RWPE2 (cell line): ENCODE data around the gene RTN4R.
"Not testable (repeated sequence)": the region's sequence is repeated elsewhere in the genome, so short reads cannot be mapped to it uniquely, and the experiment has no call there.

ENCODE experiments used
- ATAC-seq: fragments of 200-7000 bp; cut with Tn5 transposase; 3 replicates; pipeline ENCODE4 v1.9.1; 2021; ENCODE audit warnings: low read depth
- DNase-seq: peaks from one replicate; pipeline ENCODE4 v3.0.0-alpha.2; 2020; ENCODE audit warnings: low spot score
- H3K27ac ChIP-seq: fragments of 450-650 bp; 2 replicates; pipeline ENCODE4 v1.5.1; 2017; ENCODE audit warnings: mild to moderate bottlenecking; ENCODE audit not compliant: poor library complexity, severe bottlenecking
- H3K27me3 ChIP-seq: fragments of 250-450 bp; sonication (Bioruptor Pico); 2 replicates; pipeline ENCODE4 v1.5.1; 2021; ENCODE audit warnings: mild to moderate bottlenecking, moderate library complexity; ENCODE audit not compliant: insufficient read depth, poor library complexity, severe bottlenecking
- H3K36me3 ChIP-seq: fragments of 250-450 bp; sonication (Bioruptor Pico); 2 replicates; pipeline ENCODE4 v1.5.1; 2020; ENCODE audit warnings: low read depth, mild to moderate bottlenecking, moderate library complexity
- H3K4me1 ChIP-seq: fragments of 250-450 bp; sonication (Bioruptor Pico); 2 replicates; pipeline ENCODE4 v1.5.1; 2021; ENCODE audit warnings: mild to moderate bottlenecking, moderate library complexity; ENCODE audit not compliant: insufficient read depth, poor library complexity, severe bottlenecking
- H3K4me3 ChIP-seq: fragments of 250-450 bp; sonication (Bioruptor Pico); 2 replicates; pipeline ENCODE4 v1.5.1; 2021; ENCODE audit warnings: mild to moderate bottlenecking, moderate library complexity; ENCODE audit not compliant: severe bottlenecking
- H3K9me3 ChIP-seq: fragments of 250-450 bp; sonication (Bioruptor Pico); 2 replicates; pipeline ENCODE4 v1.5.1; 2021; ENCODE audit warnings: mild to moderate bottlenecking, moderate library complexity; ENCODE audit not compliant: severe bottlenecking
- TF ChIP-seq, protein P1 (sequence below): fragments of 450-650 bp; IDR thresholded peaks from one replicate; pipeline ENCODE4 v1.5.1; 2017; ENCODE audit warnings: mild to moderate bottlenecking, moderate library complexity; ENCODE audit not compliant: poor library complexity, severe bottlenecking

The RTN4R gene

DNA sequence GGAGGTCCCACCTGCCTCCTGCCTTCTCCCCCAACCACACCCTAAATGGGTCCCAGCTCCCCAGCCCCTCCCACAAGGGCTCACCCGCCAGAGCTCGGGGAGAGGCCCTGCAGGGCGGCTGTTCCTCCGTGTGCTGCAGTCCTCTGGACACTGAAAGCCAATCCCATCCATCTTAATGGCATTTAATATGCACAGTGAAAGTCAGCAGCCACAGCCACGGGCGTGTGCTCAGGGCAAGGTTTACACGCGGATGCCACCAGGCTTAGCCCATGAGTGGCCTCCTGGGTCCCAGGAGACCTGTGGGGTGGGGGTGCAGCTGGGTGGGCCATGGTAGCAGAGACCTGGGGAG lies 18.2 kb upstream of the RTN4R start:
- H3K9me3 ChIP-seq, H3K27me3 ChIP-seq, H3K27ac ChIP-seq, DNase-seq, ATAC-seq, H3K36me3 ChIP-seq, H3K4me3 ChIP-seq, H3K4me1 ChIP-seq: not testable (repeated sequence)

DNA sequence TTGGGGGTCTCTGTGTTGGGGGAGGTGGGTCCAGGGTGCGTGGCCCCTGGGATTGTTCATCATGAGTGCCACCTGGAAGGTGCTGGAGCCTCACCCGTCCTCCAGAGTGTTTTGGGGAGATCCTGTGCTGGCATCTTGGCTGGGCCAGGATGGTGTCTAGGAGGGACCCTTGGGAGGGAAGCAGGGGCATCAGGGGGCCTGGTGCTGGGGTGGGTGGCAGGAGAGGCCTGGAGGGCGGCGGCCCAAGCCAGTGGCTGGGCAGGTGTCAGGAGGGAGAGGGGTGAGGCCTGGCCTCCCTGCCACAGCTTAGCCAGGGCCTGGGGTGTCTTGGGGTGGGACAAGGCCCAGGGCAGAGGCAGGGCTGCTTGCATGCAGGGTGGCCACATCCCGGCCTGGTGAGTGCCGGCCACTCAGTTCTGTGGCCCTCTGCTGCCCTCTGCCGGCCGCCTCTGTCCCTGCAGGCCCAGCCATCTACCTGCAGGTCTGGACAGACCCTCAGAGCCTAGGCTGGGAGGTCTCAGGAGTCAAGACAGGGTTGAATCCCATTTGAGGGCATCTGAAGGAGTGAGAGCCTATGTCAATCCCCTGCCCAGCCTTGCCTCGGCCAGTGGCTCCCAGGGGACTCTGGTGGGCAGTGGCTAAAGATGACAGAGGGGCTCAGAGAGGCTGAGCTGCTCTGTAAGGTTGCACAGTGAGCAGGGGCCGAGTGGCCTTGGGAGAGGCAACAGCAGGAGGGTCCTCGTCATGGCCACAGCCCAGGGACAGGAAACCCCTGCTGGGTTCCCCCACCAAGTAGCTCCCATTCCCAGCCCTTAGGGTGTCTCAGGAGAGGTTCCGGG lies 17.6 kb upstream of the RTN4R start:
- TF ChIP-seq, protein P1, sequence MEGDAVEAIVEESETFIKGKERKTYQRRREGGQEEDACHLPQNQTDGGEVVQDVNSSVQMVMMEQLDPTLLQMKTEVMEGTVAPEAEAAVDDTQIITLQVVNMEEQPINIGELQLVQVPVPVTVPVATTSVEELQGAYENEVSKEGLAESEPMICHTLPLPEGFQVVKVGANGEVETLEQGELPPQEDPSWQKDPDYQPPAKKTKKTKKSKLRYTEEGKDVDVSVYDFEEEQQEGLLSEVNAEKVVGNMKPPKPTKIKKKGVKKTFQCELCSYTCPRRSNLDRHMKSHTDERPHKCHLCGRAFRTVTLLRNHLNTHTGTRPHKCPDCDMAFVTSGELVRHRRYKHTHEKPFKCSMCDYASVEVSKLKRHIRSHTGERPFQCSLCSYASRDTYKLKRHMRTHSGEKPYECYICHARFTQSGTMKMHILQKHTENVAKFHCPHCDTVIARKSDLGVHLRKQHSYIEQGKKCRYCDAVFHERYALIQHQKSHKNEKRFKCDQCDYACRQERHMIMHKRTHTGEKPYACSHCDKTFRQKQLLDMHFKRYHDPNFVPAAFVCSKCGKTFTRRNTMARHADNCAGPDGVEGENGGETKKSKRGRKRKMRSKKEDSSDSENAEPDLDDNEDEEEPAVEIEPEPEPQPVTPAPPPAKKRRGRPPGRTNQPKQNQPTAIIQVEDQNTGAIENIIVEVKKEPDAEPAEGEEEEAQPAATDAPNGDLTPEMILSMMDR: peak; percentile 44
- not testable (repeated sequence) for H3K9me3 ChIP-seq, DNase-seq, H3K36me3 ChIP-seq, H3K4me1 ChIP-seq, H3K27me3 ChIP-seq, H3K4me3 ChIP-seq, H3K27ac ChIP-seq
- peak; percentile 86 for ATAC-seq

DNA sequence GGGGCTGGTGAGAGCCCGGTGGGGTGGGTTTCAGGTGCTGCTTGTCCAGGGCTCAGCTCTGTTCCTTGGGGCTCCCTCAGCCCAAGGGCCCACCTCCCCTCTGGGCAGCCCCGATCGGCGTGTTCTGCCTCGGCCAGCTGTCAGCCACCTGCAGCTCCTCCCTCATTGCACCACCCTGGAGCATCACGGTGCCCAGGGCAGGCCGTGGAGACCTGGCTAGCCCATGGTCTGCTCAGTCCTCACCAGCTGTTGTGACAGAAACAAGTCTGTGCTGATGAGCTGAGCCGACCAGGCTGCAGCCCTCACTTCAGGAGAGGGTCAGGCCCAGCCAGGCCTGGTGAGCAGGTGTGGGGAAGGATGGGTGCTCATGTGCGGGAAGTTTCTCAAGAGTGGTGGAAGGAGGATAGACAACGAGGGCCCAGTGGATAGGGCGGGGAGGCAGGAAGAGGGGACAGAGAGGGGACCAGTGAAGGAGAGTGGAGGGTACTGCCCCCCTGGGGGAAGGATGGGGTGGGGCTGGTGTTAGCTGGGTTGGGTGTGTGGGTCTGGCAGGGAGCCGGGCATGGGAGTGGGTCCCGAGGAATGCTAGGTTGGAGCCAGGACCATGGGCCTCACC lies 16.5 kb upstream of the RTN4R start:
- no peaks in the 10 kb centered on the region for H3K36me3 ChIP-seq
- TF ChIP-seq, protein P1: no peak
- H3K4me1 ChIP-seq: no peaks in the 10 kb centered on the region
- H3K9me3 ChIP-seq: no peaks in the 10 kb centered on the region
- no peak overlapping the region for H3K4me3 ChIP-seq
- no peak for ATAC-seq
- H3K27ac ChIP-seq: no peak overlapping the region
- DNase-seq: no peak
- no peaks in the 10 kb centered on the region for H3K27me3 ChIP-seq

DNA sequence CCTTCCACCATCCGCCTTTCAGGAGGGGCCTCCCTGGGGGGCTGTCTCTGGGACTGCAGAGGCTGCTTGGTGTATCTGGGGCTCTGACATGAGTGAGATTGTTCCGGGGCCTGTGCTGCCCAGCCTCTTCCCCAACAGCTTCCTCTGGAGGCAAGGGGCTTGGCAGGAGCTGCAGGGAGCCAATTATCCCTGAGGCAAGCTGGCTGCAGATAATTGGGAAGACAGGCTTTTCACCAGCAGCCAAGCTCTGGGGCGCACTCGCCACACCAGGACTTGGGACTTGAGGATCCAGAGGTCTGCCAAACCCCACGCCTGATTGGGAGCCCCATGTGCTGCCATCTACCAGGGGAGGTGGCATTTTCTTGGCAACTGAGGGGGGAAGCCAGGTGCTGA lies 15.6 kb upstream of the RTN4R start:
- no peak for DNase-seq
- Histone ChIP-seq H3K36me3 (no peaks in the 10 kb centered on the region), H3K4me1 (no peaks in the 10 kb centered on the region), H3K4me3 (no peak overlapping the region), H3K27ac (no peak overlapping the region), H3K9me3 (no peaks in the 10 kb centered on the region), H3K27me3 (no peaks in the 10 kb centered on the region)
- TF ChIP-seq, protein P1: no peak
- no peak for ATAC-seq

DNA sequence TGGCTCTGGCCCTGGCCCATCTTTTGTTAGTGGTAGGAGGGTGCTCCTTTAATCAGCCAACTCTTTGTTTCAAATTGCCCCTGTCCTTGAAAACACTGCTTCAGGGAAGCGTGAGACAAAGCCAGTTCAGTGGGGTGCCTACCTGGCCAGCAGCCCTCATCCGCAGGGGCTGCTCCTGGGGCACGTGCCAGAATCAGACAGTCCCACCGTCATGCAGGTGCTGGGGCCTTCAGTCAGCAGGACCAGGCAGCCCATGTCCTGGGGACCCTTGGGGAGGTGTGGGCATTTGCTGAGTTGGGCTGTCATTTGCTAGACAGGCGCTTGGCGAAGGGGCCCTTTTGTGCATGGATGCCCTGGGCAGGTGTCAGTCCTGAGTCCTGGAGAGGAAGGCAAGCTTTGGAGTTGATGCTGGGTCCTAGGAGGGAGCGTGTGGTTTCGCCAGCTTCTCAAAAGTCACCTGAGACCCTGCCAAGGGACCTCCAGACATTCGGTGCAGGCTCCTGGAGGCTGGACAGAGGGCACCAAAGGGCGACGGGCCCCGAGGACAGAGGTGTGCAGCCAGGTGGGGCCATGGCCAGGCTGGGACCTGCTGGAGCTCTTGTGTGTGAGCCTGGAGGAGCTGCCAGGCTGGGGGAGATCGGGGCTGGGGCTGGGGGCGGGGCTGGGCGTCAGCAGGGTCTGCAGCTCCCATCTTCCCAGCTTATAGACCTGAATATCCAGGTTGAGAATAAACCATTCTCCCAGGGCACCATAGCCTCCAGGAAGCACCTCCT lies 15.0 kb upstream of the RTN4R start:
- Histone ChIP-seq H3K27ac (no peak overlapping the region), H3K4me3 (no peak overlapping the region), H3K4me1 (no peaks in the 10 kb centered on the region), H3K9me3 (no peaks in the 10 kb centered on the region), H3K27me3 (no peaks in the 10 kb centered on the region), H3K36me3 (no peaks in the 10 kb centered on the region)
- ATAC-seq: no peak
- no peak for DNase-seq
- TF ChIP-seq, protein P1: no peak
